Activated naive CD4-positive, alpha-beta T cell treated with anti-CD3 and anti-CD28 coated beads for 36 hours (primary cell): ENCODE measurements around the gene NOC2L. TPM values are rescaled to one million over a fixed set of nuclear protein-coding genes. Genes with fewer than 3 reads are reported as not detected.
"Not testable (repeated sequence)": the region's sequence is repeated elsewhere in the genome, so short reads cannot be mapped to it uniquely, and the experiment has no call there.

ENCODE experiments used
- CTCF ChIA-PET: fragments of 350-600 bp; sonication (Branson Sonifier 250); formaldehyde crosslinking; loops from one replicate; lab custom pipeline; 2021; ENCODE audit warnings: antibody characterized with exemption; lab: Charles Lee
- DNase-seq: peaks from one replicate; pipeline ENCODE4 v3.0.0-alpha.2; 2020
- H3K27ac Mint-ChIP-seq: one replicate; pipeline ENCODE4 v1.8.0; 2021; ENCODE audit warnings: mild to moderate bottlenecking, mixed read lengths
- H3K27me3 Mint-ChIP-seq: one replicate; pipeline ENCODE4 v1.8.0; 2021; ENCODE audit warnings: low read depth, mixed read lengths
- H3K36me3 Mint-ChIP-seq: one replicate; pipeline ENCODE4 v1.8.0; 2021; ENCODE audit warnings: low read depth, mixed read lengths
- H3K4me1 Mint-ChIP-seq: one replicate; pipeline ENCODE4 v1.8.0; 2021; ENCODE audit warnings: low read depth, mixed read lengths
- H3K4me3 Mint-ChIP-seq: one replicate; pipeline ENCODE4 v1.8.0; 2021; ENCODE audit warnings: mild to moderate bottlenecking, moderate library complexity, mixed read lengths
- H3K9me3 Mint-ChIP-seq: one replicate; pipeline ENCODE4 v1.8.0; 2021; ENCODE audit warnings: mixed read lengths
- intact Hi-C: fragments of 100-400 bp; cut with micrococcal nuclease; formaldehyde crosslinking; loops from one replicate; pipeline ENCODE4 v1.15.1; 2023
- total RNA-seq, 2 experiments: library from RNA; stranded (reverse); gene quantifications; one replicate each; pipeline ENCODE4 v1.2.3, GENCODE V29; 2021

The NOC2L gene
- total RNA-seq, 2 experiments from 2014 or later = 113 to 119 TPM

DNA sequence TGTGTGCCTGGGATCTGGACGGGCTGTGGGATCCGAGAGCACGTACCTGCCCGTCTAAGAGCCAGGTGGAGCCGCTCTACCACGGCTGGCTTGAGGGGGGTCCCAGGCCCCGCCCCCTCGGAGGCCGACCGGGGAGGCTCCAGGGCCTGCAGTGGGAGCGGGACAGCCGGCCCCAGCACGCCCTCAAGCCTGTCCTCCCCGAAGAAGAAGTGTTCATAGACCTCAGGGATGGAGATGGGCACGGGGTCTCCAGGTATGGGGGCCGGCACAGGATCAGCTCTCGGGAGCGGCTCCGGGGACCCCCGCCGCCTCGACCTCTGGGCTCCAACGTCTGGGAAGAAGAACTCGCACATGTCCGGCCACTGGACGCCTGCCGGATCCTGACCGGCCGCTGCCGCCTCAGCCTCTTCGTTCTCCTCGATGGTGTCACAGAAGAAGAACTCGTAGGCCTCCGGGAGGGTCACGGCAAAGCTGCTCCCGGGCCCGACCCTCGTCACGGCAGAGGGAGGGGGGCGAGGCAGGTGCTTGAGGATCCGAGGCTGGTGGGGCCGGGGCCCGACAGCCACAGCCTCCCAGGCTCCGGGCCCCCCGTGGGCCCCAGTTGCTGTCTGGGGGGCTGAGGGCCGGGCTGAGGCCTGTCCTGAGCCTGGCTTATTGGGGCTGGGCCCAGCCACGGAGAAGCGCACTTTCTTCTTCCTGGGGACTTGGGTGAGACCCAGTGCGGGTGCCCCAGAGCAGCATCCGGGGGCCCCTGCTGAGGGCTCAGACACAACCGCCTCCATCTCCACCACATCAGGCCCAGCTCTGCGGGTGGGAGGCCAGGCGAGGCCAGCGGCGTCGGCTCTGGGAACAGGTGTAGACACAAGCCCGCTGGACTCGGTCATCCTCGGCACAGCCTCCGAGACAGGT, 20.0 kb upstream of the NOC2L start:
- H3K4me3 Mint-ChIP-seq = no peak overlapping the region
- H3K27ac Mint-ChIP-seq = no peak overlapping the region
- peaks cover 18% of the 10 kb centered on the region for H3K27me3 Mint-ChIP-seq
- DNase-seq = no peak
- no peaks in the 10 kb centered on the region for H3K9me3 Mint-ChIP-seq
- intact Hi-C loops = no loop called here
- no peaks in the 10 kb centered on the region for H3K36me3 Mint-ChIP-seq
- peaks cover 6% of the 10 kb centered on the region for H3K4me1 Mint-ChIP-seq
- CTCF ChIA-PET = interaction anchor here (1.2 kb wide), 1 partner anchor 85 kb away, joined by 3 read pairs; no protein-coding TSS in a partner anchor

DNA sequence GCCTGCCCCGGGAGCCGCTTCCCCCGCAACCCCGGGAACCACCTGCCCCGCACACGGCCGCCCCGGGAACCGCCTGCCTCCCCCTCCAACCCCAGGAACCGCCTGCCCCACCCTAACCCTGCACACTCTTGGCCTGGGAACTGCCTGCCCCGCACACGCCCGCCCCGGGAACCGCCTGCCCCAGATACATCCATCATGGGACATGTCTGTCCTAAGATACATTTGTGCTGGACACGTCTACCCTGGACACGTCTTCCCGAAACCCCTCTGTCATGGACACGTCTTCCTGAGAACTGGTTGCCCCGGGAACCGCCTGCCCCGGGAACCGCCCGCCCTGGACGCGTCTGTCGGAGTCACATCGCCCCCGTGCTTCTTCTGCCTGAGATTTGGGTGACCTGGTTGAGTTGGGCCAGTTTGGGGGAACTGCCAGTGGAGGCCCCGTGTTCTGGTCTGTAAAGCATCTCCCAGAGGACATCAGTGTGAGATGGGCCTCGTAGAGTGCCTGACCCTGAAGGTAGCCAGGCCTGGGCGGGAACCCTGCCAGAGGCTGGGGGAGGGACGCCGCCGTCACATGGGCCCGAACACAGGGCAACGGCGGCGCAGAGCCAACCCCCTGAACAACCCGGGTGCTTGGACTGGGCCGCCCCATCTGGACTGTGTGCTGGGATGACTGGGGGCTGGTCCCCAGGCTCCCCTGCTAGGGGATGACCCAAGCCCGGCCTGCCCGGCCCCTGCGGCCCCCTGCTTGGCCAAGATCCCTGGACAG, 19.2 kb upstream of the NOC2L start:
- Mint-ChIP-seq H3K27me3 (peaks cover 13% of the 10 kb centered on the region), H3K36me3 (no peaks in the 10 kb centered on the region), H3K4me3 (no peak overlapping the region), H3K27ac (no peak overlapping the region), H3K4me1 (peaks cover 6% of the 10 kb centered on the region), H3K9me3 (no peaks in the 10 kb centered on the region)
- CTCF ChIA-PET = no interaction called here
- intact Hi-C loops = no loop called here
- no peak for DNase-seq

DNA sequence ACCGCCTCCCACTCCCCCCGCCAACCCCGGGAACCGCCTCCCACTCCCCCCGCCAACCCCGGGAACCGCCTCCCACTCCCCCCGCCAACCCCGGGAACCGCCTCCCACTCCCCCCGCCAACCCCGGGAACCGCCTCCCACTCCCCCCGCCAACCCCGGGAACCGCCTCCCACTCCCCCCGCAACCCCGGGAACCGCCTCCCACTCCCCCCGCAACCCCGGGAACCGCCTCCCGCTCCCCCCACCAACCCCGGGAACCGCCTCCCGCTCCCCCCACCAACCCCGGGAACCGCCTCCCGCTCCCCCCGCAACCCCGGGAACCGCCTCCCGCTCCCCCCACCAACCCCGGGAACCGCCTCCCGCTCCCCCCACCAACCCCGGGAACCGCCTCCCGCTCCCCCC, 17.7 kb upstream of the NOC2L start:
- not testable (repeated sequence) for H3K4me3 Mint-ChIP-seq, H3K36me3 Mint-ChIP-seq
- intact Hi-C loops = loop anchor here (1.0 kb wide), 1 partner anchor 72 kb away; no protein-coding TSS in a partner anchor

DNA sequence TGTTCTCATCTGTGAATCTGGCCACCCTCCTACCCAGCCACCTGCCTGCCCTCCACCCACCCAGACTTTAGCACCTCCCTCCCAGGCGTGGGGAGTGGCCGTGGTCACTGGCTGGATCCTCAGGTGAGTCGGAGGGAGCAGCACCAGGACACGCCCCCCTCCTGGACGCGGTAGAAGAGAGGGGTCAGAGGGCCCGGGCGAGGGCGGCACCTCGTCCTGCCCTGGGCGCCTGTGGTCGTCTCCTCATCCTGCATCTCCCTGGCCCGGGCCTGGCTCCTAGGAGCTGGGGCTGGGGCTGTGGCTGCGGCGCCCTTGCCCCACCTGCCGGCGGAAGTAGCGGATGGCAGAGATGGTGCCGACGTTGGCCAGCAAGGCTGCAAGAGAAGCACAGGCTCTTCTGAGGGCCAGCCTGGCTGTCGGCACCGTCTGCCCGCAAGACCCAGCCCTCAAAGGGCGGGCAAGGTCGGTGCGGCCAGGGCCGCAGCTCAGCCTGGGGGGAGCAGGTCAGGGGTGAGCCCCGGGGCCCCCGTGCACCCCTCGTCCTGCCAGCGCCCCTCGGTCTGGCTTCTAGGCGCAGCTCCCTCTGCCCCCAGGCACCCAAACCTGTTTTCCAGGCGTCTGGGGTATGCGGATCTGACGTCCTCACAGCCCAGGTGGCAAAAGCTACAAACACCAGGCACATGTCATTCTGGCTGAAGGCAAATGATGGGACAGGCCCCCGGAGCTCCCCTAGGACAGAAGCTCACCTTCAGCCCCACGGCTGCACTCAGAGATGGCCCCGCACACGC, 17.0 kb upstream of the NOC2L start:
- CTCF ChIA-PET = interaction anchor here (0.6 to 1.5 kb wide), 8 partner anchors 8 to 71 kb away, joined by 3 to 11 read pairs (median 3); partner anchors contain the start of gene ISG15
- H3K36me3 Mint-ChIP-seq = no peaks in the 10 kb centered on the region
- H3K27me3 Mint-ChIP-seq = peaks cover 19% of the 10 kb centered on the region
- DNase-seq = peak; percentile 79
- H3K4me1 Mint-ChIP-seq = peaks cover 6% of the 10 kb centered on the region
- no peak overlapping the region for H3K27ac Mint-ChIP-seq
- no peak overlapping the region for H3K4me3 Mint-ChIP-seq
- intact Hi-C loops = loop anchor here (1.0 kb wide), 1 partner anchor 72 kb away; no protein-coding TSS in a partner anchor
- H3K9me3 Mint-ChIP-seq = no peaks in the 10 kb centered on the region

More for the DNA sequence above, 17.7 kb upstream of the NOC2L start:
- CTCF ChIA-PET = interaction anchor here (0.6 to 1.5 kb wide), 6 partner anchors 9 to 71 kb away, joined by 3 to 11 read pairs (median 3); partner anchors contain the start of gene ISG15
- H3K27me3 Mint-ChIP-seq = peaks cover 16% of the 10 kb centered on the region
- H3K9me3 Mint-ChIP-seq, H3K27ac Mint-ChIP-seq, DNase-seq, H3K4me1 Mint-ChIP-seq: not testable (repeated sequence)

DNA sequence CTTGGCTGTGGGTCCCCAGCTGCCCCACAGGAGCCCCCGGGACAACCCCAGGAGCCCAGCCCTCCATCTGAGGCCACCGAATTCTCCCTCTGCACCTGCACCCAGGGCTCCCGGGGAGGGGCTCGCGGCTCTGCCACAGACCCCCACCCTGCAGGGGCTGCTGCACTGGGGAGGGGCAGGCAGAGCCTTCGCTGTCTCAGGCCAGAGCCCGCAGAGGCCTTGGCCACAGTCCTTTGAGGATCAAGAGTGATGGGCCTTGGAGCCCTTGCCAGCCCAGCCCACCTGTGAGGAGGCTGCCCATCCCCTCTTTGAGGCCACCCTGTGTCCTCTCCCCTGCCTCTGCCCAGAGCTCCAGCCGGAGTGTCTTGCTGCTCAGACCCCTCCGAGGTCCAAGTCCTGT, 16.3 kb upstream of the NOC2L start:
- DNase-seq = no peak
- CTCF ChIA-PET = interaction anchor here (1.2 to 1.5 kb wide), 2 partner anchors 38 to 70 kb away, joined by 3 to 11 read pairs; partner anchors contain the start of gene ISG15
- H3K36me3 Mint-ChIP-seq = no peaks in the 10 kb centered on the region
- H3K4me3 Mint-ChIP-seq = no peak overlapping the region
- peaks cover 19% of the 10 kb centered on the region for H3K27me3 Mint-ChIP-seq
- H3K27ac Mint-ChIP-seq = no peak overlapping the region
- H3K9me3 Mint-ChIP-seq = no peaks in the 10 kb centered on the region
- peaks cover 6% of the 10 kb centered on the region for H3K4me1 Mint-ChIP-seq
- intact Hi-C loops = no loop called here

DNA sequence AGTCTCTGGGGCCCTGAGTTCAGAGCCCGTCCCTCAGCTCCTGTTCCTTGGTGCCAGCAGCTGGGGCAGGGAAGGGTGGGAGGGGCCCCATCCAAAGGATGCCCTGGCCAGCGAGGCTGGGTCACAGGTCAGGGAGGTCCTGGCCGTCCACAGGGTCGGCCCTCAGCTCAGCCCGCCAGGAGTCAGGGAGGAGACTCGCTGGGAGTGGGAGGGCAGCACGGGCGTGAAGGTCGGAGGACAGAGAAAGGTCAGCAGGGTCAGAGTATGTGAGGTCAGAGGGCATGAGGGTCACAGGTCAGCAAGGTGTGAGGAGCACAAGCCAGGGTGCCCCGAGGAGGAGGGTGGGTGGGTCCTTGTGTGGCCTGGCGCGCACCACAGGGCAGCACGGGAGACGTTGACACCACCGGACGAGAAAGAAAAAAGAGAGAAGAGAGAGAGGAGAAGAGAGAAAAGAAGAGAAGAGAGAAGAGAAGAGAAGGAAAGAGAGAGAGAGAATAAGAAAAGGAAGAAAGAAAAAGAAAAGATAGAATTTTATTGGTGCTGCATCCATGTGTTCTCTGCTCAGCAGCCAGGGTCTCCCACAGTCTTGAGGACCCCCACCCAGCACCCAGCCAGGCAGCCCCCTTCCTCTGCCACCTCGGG, 15.8 kb upstream of the NOC2L start:
- Mint-ChIP-seq H3K9me3 (no peaks in the 10 kb centered on the region), H3K27ac (no peak overlapping the region), H3K36me3 (no peaks in the 10 kb centered on the region), H3K4me3 (no peak overlapping the region), H3K27me3 (peaks cover 19% of the 10 kb centered on the region), H3K4me1 (peaks cover 6% of the 10 kb centered on the region)
- CTCF ChIA-PET = interaction anchor here (1.2 kb wide), 1 partner anchor 39 kb away, joined by 3 read pairs; the partner anchor contains the start of gene ISG15
- DNase-seq = no peak
- intact Hi-C loops = no loop called here

DNA sequence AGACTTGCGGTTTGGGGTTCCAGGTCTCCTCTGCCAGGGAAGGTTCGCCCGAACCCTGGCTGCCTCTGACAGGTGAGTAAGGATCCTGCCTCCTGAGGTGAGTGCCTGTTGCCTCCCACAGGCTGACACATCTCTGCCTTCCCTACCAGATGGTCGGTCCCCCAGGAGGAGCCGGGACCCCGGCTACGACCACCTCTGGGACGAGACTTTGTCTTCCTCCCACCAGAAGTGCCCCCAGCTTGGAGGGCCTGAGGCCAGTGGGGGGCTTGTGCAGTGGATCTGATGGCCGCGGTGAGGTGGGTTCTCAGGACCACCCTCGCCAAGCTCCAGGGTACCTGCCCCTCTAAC, 15.2 kb upstream of the NOC2L start:
- no peak for DNase-seq
- intact Hi-C loops = no loop called here
- no peaks in the 10 kb centered on the region for H3K9me3 Mint-ChIP-seq
- H3K4me3 Mint-ChIP-seq = no peak overlapping the region
- CTCF ChIA-PET = no interaction called here
- peaks cover 6% of the 10 kb centered on the region for H3K4me1 Mint-ChIP-seq
- no peak overlapping the region for H3K27ac Mint-ChIP-seq
- no peaks in the 10 kb centered on the region for H3K36me3 Mint-ChIP-seq
- peaks cover 23% of the 10 kb centered on the region for H3K27me3 Mint-ChIP-seq

DNA sequence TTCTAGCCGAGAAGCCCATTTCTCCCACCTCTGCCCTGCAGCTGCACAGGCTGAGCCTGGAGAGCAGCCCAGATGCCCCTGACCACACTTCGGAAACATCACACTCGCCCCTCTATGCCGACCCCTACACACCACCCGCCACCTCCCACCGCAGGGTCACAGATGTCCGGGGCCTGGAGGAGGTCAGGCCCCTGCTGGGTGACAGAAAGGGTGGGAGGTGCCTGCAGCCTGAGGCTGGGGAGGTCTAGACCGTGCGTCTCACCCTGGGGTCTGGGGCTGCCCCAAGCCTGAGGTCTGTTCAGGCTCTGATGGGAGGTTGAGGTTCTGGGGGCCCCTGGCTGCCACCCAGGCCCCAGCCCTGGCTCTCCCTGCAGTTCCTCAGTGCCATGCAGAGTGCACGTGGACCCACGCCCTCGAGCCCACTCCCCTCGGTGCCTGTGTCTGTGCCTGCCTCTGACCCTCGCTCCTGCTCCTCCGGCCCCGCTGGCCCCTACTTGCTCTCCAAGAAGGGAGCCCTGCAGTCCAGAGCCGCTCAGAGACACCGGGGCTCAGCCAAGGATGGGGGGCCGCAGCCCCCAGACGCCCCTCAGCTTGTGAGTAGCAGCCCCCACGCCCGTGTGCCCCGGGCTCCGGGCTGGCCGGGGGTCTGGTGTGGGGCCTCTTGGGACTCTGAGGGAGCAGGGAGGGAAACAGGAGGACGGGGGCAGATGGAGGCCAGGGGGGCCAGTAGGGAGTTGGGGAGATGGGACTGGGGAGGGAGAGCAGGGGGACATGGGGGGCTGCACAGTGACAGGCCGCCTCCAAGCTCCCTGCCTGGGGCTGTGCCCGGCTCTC, 14.6 kb upstream of the NOC2L start:
- no peaks in the 10 kb centered on the region for H3K36me3 Mint-ChIP-seq
- no peak overlapping the region for H3K4me3 Mint-ChIP-seq
- intact Hi-C loops = no loop called here
- no peak overlapping the region for H3K27ac Mint-ChIP-seq
- H3K4me1 Mint-ChIP-seq = peaks cover 6% of the 10 kb centered on the region
- H3K27me3 Mint-ChIP-seq = peaks cover 23% of the 10 kb centered on the region
- H3K9me3 Mint-ChIP-seq = no peaks in the 10 kb centered on the region
- CTCF ChIA-PET = no interaction called here
- DNase-seq = no peak

DNA sequence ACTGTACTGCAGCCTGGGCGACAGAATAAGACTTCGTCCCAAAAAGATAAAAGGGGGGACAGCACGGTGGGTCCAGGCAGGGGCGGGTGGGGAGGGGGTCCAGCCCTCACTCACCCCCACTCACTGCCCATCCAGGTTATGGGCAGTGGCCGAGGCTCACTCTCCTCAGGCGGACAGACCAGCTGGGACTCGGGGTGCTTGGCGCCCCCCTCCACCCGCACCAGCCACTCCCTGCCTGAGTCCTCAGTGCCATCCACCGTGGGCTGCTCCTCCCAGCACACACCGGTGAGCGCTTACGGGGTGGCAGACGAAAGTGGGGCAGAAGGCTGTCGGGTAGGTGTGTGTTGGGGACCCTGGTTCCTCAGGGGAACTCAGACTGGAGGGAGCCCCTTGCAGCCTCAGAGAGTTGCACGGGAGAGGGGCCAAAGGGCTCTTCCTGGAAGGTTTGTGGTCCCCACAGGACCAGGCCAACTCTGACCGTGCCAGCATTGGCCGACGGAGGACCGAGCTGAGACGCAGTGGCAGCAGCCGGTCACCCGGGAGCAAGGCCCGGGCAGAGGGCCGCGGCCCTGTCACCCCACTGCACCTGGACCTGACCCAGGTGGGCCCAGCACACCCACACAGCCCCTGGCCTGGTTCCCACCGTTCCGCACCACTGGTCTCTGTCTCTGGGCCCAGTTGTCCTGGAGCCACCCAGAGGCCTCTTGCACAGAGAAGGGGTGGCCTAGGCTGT, 13.8 kb upstream of the NOC2L start:
- intact Hi-C loops = no loop called here
- DNase-seq = no peak
- no peak overlapping the region for H3K27ac Mint-ChIP-seq
- H3K4me3 Mint-ChIP-seq = no peak overlapping the region
- CTCF ChIA-PET = no interaction called here
- no peaks in the 10 kb centered on the region for H3K36me3 Mint-ChIP-seq
- H3K4me1 Mint-ChIP-seq = peaks cover 3% of the 10 kb centered on the region
- H3K9me3 Mint-ChIP-seq = no peaks in the 10 kb centered on the region
- H3K27me3 Mint-ChIP-seq = peaks cover 22% of the 10 kb centered on the region

DNA sequence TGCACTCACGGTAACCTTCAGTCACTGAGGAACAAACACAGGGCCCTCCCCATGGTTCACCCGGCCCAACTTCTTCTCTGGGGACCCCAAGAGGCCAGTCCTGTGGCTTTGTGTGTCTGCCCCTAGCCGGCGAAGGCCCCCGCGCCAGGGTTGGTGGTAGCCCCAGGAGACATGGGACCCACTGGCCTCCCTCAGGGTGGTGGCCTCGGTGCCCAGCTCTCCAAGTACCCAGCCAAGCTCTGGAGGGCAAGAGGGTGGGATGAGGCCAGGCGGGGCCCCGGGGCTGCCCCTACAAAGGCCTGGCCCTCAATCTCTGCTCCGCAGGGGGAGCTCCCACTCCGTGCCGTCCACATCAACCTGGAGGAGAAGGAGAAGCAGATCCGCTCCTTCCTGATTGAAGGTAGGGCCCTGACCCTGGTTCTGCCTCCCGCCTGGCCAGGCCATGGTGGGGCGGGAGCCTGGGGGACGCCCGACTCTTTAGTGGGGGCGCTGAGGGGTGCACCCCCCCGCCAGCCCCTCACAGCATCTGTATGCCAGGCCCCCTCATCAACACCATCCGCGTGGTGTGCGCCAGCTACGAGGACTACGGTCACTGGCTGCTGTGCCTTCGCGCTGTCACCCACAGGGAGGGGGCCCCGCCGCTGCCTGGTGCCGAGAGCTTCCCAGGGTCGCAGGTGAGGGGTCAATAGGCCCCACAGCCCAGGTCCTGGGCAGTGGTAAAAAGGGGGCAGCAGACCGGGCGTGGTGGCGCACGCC, 12.9 kb upstream of the NOC2L start:
- Mint-ChIP-seq H3K27me3 (peaks cover 22% of the 10 kb centered on the region), H3K4me3 (no peak overlapping the region), H3K9me3 (no peaks in the 10 kb centered on the region), H3K4me1 (peaks cover 7% of the 10 kb centered on the region), H3K36me3 (no peaks in the 10 kb centered on the region), H3K27ac (no peak overlapping the region)
- DNase-seq = no peak
- CTCF ChIA-PET = no interaction called here
- intact Hi-C loops = no loop called here
